Keratinocyte (primary cell): ENCODE measurements around the gene TDRD9. TPM values are rescaled to one million over a fixed set of nuclear protein-coding genes. Genes with fewer than 3 reads are reported as not detected.
"Not testable (repeated sequence)": the region's sequence is repeated elsewhere in the genome, so short reads cannot be mapped to it uniquely, and the experiment has no call there.

ENCODE experiments used
- DNase-seq: peaks from one replicate; pipeline ENCODE4 v3.0.0-alpha.2; 2011; ENCODE audit warnings: low read depth, missing footprints, low spot score
- FAIRE-seq: peaks from 2 replicates; lab custom pipeline; 2011; peaks lifted over from hg19 to GRCh38; lab: Jason Lieb, UNC
- H2AFZ ChIP-seq: 2 replicates; pipeline ENCODE4 v1.6.0; 2012; ENCODE audit warnings: low read length, control low read depth, inconsistent platforms; ENCODE audit not compliant: control insufficient read depth
- H3K27ac ChIP-seq: 2 replicates; pipeline ENCODE4 v1.5.1; 2011; ENCODE audit warnings: low read length; ENCODE audit not compliant: control insufficient read depth, insufficient read depth
- H3K27me3 ChIP-seq: 3 replicates; pipeline ENCODE4 v1.6.0; 2011; ENCODE audit warnings: low read length; ENCODE audit not compliant: control insufficient read depth, insufficient read depth; ENCODE audit errors: extremely low read depth
- H3K36me3 ChIP-seq, 2 experiments: 2 replicates in 1 of 2; 3 replicates in 1 of 2; pipeline ENCODE4 v1.5.1; 2011; ENCODE audit warnings: low read length in 2 of 2, mild to moderate bottlenecking in 1 of 2; ENCODE audit not compliant: control insufficient read depth in 2 of 2, insufficient read depth in 2 of 2; ENCODE audit errors: extremely low read depth in 1 of 2
- H3K4me1 ChIP-seq: 3 replicates; pipeline ENCODE4 v1.5.1; 2011; ENCODE audit warnings: low read length; ENCODE audit not compliant: control insufficient read depth, insufficient read depth; ENCODE audit errors: extremely low read depth
- H3K4me2 ChIP-seq: 3 replicates; pipeline ENCODE4 v1.6.0; 2011; ENCODE audit warnings: low read depth, low read length; ENCODE audit not compliant: control insufficient read depth, insufficient read depth; ENCODE audit errors: extremely low read depth
- H3K4me3 ChIP-seq, 3 experiments: fragments of 200-600 bp in 1 of 3; sonication (generic) in 1 of 3; 2 replicates in 2 of 3; 3 replicates in 1 of 3; pipeline ENCODE4 v1.5.1; 2011 to 2016; ENCODE audit warnings: low read length in 3 of 3, mild to moderate bottlenecking in 3 of 3, control low read depth in 2 of 3, inconsistent platforms in 1 of 3, low read depth in 1 of 3, mixed read lengths in 1 of 3, mixed run types in 1 of 3, moderate library complexity in 1 of 3; ENCODE audit not compliant: control insufficient read depth in 2 of 3, insufficient read depth in 2 of 3; ENCODE audit errors: extremely low read depth in 1 of 3
- H3K79me2 ChIP-seq: 2 replicates; pipeline ENCODE4 v1.6.0; 2012; ENCODE audit warnings: low read length; ENCODE audit not compliant: control insufficient read depth, insufficient read depth
- H3K9ac ChIP-seq: 3 replicates; pipeline ENCODE4 v1.6.0; 2011; ENCODE audit warnings: low read length; ENCODE audit not compliant: control insufficient read depth, insufficient read depth; ENCODE audit errors: extremely low read depth
- H3K9me1 ChIP-seq: 3 replicates; pipeline ENCODE4 v1.6.0; 2011; ENCODE audit warnings: low read length; ENCODE audit not compliant: control insufficient read depth, insufficient read depth; ENCODE audit errors: extremely low read depth
- H3K9me3 ChIP-seq: 2 replicates; pipeline ENCODE4 v1.5.1; 2012; ENCODE audit warnings: low read depth, low read length; ENCODE audit not compliant: control insufficient read depth
- H4K20me1 ChIP-seq: 3 replicates; pipeline ENCODE4 v1.6.0; 2011; ENCODE audit warnings: low read length; ENCODE audit not compliant: control insufficient read depth, insufficient read depth; ENCODE audit errors: extremely low read depth
- CTCF ChIP-seq, 3 experiments: IDR thresholded peaks in 1 of 3; conservative IDR thresholded peaks in 1 of 3; optimal IDR thresholded peaks in 1 of 3; 2 replicates in 2 of 3; 3 replicates in 1 of 3; pipeline versions ENCODE3 to v1.5.1; 2011; ENCODE audit warnings: low read length in 3 of 3, mild to moderate bottlenecking in 3 of 3, moderate library complexity in 2 of 3, control low read depth in 1 of 3, inconsistent platforms in 1 of 3; ENCODE audit not compliant: insufficient read depth in 2 of 3; ENCODE audit errors: extremely low read depth in 1 of 3
- EZH2 ChIP-seq: IDR thresholded peaks from one replicate; pipeline ENCODE4 v1.6.1; 2012; ENCODE audit warnings: inconsistent platforms, mild to moderate bottlenecking, low read length, moderate library complexity
- dilution Hi-C: fragments of 300-500 bp; cut with MboI; formaldehyde crosslinking; loops from one replicate; pipeline ENCODE4 v1.7.0; 2020; ENCODE audit warnings: low sequenced_read_pairs; ENCODE audit not compliant: extremely low pct_ligation_motif_present
- polyA plus RNA-seq, 5 experiments: library from polyadenylated mRNA; depleted of rRNA in 3 of 5; stranded (reverse) in 3 of 5; stranded (forward) in 1 of 5; unstranded in 1 of 5; fragments of >200 nt; gene quantifications; 1 replicate in 1 of 5; 2 replicates in 3 of 5; 3 replicates in 1 of 5; pipeline versions ENCODE4 v1.2.1 to v1.2.3, GENCODE V29; 2011 to 2012; ENCODE audit warnings: missing spikeins in 2 of 5, low read depth in 1 of 5, low replicate concordance in 1 of 5

The TDRD9 gene
- polyA plus RNA-seq, 1 donor (not counting 4 experiments of a cell fraction or from before 2014, with no cell fraction given) = 0.10 TPM

DNA sequence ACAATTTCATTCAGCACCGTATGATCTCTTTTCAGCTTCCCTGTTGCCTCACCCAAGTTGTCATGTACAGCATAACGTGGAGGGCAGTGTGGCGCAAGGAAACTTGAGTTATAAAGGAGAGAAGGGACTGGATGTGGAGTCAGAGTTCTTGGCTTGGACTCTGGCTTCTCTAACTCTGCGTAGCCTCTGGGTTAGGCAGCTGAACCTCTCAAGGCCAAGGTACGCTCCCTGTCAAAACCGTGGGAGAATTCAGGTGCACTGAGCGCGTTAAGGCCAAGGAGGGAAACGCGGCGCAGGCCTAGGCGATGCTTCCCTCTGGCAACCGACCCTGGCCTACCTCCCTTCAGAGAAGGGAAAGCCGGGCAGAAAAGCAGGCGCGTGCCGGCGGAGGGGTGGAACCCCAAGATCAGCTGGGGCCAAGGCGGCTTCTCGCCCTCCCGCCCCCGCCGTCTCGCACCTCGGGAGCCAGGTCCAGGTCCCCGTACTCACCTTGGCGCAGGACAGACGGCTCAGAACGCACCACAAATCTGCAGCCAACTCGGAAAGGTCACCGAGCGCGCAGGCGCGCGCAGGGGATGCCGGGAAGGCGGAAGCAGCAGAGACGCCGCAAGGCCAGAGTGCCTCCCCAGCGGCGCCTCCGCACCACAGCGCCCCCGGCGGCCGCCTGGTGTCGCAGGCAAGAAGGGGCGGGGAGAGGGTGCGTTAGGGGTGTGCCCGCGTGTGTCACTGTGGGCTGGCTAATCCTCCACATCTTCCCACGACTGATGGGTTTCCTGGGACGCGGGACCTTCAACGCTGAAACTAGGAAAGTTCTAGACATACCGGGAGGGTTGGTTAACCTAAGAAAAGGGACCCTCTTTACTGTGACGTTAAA lies 7.0 kb upstream of the TDRD9 start:
- Histone ChIP-seq H3K27ac (peak overlapping the region; percentile 93), H3K9me3 (no peaks in the 10 kb centered on the region), H3K27me3 (no peaks in the 10 kb centered on the region), H3K79me2 (peaks cover 47% of the 10 kb centered on the region), H3K4me2 (peak overlapping the region; percentile 97), H2AFZ (peak overlapping the region; percentile 95), H3K9me1 (no peaks in the 10 kb centered on the region), H3K4me3 (peak overlapping the region; percentile 73 to 100 (median 91)), H3K9ac (peak overlapping the region; percentile 98), H3K36me3 (peaks cover 5 to 8% of the 10 kb centered on the region in 2 experiments), H3K4me1 (peaks cover 5% of the 10 kb centered on the region), H4K20me1 (no peaks in the 10 kb centered on the region)
- FAIRE-seq = peak; percentile 76
- dilution Hi-C loops = no loop called here
- peak; percentile 73 for DNase-seq
- TF ChIP-seq EZH2 = no peak
- TF ChIP-seq CTCF (optimal IDR thresholded peaks at IDR 0.05 in 1 of 3, IDR thresholded peaks at IDR 0.05 in 1 of 3, conservative IDR thresholded peaks at IDR 0.05 in 1 of 3; ENCODE audit: extremely low read depth in 1 of 3, insufficient read depth in 2 of 3, low read length in 3 of 3) = peak; percentile 94 to 99 (median 97)

- H3K4me2 ChIP-seq = peak overlapping the region; percentile 65
- H3K9ac ChIP-seq = peak overlapping the region; percentile 98
- H3K27ac ChIP-seq = peak overlapping the region; percentile 39
- H4K20me1 ChIP-seq, H3K9me1 ChIP-seq, H3K4me1 ChIP-seq, FAIRE-seq, H3K36me3 ChIP-seq, DNase-seq, H3K9me3 ChIP-seq, dilution Hi-C loops, H3K27me3 ChIP-seq: not testable (repeated sequence)
- peaks cover 41% of the 10 kb centered on the region for H3K79me2 ChIP-seq
- H3K4me3 ChIP-seq = peak overlapping the region in 1 of 3 experiments; percentile 100
- H2AFZ ChIP-seq = peak overlapping the region; percentile 72
These were observed 6.4 kb upstream of the TDRD9 start for GRCh38 chr14:103921855-103922200.
